HG02678 (cell line): ENCODE measurements around the gene IPO5.
"Not testable (repeated sequence)": the region's sequence is repeated elsewhere in the genome, so short reads cannot be mapped to it uniquely, and the experiment has no call there.

ENCODE experiments used
- ATAC-seq: cut with Tn5 transposase; IDR thresholded peaks from one replicate; pipeline ENCODE4 v1.9.1; 2021; ENCODE audit warnings: mild to moderate bottlenecking, moderate library complexity; ENCODE audit not compliant: unreplicated experiment

The IPO5 gene

GRCh38 chr13:98007001-98007400, 53.5 kb downstream of the IPO5 start:
- ATAC-seq: no peak

- ATAC-seq: no peak
These were observed 59.8 kb downstream of the IPO5 start for GRCh38 chr13:98013241-98013640.

- ATAC-seq: no peak
These were observed 61.3 kb downstream of the IPO5 start for GRCh38 chr13:98014766-98015165.

DNA sequence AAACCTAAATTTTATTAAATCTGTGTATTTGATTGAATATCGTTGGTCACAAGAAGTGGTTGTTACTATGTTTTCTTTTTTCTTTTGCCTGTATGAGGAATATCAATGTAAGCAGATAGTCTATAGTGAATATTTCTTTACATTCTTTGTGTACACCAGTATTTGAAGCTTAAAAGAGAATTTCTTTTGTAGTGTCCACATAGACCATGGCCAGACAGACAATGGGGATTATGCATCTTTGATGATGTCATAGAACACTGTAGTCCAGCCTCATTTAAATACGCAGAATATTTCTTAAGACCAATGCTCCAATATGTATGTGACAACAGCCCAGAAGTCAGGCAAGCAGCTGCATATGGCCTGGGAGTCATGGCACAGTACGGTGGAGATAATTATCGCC, 64.8 kb downstream of the IPO5 start:
- no peak for ATAC-seq

- no peak for ATAC-seq
These were observed 65.7 kb downstream of the IPO5 start for GRCh38 chr13:98019186-98019585.

DNA sequence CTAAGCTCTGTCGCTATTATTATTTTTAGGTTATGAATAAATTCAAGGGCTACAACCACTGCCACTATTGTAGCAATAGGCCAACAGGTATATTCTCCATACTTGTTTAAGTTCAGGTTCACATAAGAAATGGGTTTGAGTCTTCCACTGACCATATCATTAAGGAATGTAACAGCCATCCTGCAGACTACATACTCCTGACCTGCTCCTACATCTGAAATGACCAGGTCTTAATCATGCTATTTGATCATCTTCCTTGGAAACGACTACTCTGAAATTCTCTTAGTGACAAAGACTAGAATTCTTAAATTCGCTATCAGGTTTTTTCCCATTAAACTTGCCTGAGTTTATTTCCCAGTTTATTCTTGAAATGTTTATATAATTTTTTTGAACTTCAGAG, 66.8 kb downstream of the IPO5 start:
- no peak for ATAC-seq

DNA sequence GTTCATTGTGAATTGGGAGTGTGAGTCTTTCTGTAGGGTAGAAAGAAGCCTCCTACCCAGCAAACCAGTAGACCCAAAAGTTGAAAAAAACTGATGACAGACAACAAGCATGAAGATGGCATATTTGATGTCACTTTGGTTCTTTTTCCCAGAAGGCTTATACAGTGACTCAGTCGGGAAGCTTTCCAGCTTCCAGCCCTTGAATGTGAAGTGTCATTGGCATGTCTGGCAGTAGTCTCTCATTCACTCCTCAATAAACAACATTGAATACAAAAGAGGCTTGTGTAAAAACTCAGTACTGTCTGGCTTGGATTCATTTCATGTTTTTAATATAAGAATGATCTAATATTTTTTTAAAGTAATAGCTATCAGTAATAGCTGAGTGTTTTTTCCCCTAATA, 68.7 kb downstream of the IPO5 start:
- no peak for ATAC-seq

- no peak for ATAC-seq
These were observed 72.1 kb downstream of the IPO5 start for GRCh38 chr13:98025480-98026025.

- no peak for ATAC-seq
These were observed 73.0 kb downstream of the IPO5 start for GRCh38 chr13:98026457-98026857.

DNA sequence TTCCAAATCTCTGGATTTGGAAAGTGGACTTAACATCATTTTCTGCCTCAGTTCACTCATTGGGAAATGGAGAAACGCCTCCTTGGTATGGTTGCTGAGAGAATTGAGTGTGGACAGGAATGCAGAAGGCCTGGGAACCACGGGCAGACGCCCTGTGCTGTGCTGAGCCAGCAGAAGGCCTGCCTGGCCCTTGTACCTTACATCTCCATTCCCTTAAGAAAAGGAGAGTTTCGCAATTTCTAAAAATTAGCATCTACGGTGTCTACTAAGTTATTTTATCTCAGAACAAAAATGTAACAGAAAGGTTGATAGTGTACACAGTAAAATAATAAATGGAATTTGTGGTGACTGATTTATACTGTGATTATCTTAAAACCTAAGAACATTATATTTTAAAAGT, 78.7 kb downstream of the IPO5 start:
- ATAC-seq: no peak

GRCh38 chr13:98033277-98034247, 80.1 kb downstream of the IPO5 start:
- ATAC-seq: no peak

DNA sequence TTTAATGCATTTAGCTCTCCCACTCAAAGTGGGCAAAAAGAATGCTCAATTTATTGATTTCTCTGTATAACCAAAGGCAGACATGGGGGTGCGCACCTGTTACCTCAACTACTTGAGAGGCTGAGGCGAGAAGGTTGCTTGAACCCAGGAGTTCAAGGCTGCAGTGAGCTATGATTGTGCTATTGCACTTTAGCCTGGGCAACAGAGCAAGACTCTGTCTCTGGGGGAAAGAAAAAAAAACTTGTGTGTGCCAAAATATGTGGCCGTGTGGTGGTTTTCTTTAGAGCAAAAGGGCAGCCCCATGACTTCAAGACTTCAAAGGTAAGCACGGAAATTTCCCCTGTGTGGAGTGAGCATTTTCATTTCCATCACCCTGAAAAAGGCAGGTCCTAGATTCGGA, 81.9 kb downstream of the IPO5 start:
- no peak for ATAC-seq

DNA sequence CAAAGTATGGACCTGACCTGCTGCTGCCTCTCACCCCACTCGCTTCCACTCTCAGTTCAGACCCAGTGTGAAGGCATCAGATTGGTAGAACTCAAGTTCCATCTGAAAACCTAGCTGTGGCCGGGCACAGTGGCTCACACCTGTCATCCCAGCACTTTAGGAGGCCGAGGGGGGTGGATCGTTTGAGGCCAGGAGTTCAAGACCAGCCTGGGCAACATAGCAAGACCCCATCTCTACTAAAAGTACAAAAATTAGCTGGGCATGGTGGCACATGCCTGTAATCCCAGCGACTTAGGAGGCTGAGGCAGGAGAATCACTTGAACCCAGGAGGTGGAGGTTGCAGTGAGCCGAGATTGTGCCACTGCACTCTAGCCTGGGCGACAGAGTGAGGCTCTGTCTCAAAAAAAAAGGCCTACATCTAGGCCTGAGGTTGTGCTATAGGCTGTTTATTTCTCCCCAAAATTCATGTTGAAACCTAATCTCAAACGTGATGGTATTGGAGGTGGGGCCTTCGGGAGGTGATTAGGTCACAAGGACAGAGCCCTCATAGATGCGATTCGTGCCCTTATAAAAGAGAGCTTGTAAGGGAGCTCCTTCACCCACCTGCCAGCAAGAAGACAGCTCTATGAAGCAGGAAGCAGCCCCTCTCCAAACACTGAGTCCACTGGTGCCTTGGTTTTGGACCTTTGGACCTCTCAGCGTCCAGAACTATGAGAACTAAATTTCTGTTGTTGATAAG, 83.3 kb downstream of the IPO5 start:
- ATAC-seq: not testable (repeated sequence)

DNA sequence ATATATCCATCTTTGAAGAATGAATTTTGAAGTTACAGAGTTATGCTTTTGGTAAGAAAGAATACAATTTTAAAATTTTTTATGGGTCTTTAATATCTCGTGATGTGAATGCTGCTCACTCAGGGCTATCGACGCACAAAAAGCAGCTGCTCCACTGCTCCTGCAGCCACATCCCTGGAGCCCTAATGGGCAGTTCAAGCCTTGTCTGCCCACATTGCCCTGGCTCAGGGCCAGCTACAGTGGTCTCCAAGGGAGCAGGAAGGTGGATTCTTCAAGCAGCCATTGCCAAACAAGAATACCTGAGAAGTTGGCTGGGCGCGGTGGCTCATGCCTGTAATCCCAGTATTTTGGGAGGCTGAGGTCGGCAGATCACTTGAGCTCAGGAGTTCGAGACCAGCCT, 85.8 kb downstream of the IPO5 start:
- ATAC-seq: no peak

- ATAC-seq: no peak
These were observed 86.5 kb downstream of the IPO5 start for GRCh38 chr13:98039964-98040363.

DNA sequence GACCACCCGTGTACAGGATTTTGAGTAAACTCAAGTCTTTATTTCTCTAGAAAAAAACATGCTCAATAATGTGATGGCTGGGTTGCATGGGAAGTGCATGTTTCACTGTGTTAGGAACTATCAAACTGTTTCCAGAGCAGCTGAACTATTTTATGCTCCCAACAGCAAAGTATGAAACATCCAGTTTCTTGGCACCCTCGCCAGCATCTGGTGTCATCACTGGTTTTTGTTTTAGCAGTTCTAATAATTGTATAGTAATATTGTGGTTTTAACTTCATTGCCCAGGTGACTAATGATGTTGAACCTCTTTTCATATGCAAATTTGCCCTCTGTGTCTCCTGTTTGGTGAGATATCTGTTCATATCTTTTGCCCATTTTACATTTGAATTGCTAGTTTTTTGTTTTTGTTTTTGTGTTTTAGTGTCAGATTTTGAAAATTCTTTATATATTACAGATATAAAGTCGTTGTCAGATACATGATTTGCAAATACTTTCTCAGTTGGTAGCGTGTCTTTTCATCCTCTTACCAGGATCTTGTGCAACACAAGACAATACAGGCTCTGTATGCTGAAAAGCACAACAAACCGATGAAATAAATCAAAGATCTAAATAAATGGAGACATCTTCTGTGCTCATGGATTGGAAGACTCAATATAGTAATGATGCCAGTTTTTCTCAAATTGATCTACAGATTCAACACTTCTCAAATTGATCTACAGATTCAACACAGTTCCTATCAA, 87.8 kb downstream of the IPO5 start:
- no peak for ATAC-seq

DNA sequence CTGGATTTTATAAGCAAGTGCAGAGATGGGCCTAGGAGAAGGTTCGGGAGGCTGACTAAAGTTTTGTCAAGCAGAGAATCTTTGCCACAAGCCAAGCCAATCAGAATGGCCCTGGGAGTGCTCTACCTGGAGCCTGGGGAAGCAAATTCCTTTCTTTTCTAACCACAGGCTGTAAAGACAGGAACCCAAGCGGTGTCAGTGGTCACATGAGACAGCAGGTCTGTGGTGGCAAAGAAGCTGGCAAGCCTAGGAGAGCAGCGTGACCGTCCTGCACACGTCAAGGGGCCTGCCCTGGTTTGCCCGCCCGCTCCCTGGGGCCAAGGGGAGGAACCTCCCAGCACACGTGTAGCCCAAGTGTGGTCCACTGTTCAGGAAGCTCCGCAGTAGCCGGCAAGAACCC, 90.8 kb downstream of the IPO5 start:
- no peak for ATAC-seq

GRCh38 chr13:98047785-98048184, 94.3 kb downstream of the IPO5 start:
- not testable (repeated sequence) for ATAC-seq

DNA sequence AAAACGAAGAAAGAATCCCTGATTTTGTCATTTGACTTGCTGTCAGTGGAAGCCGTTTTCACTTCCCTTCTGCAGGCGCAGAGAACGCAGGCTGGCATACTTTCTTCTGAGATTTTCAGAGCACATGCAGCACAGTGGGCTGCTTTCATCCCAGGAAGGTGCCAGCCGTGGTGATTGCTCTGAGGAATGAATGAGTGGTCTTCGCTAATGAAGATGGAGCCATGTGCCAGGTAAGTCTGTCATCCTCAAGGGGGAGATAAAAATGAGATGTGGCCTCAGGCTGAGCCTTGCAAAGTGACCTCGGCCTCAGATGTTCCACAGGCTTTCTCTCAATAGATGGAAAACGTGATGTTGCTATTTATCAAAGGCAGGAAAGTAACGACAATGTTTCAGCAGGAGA, 94.8 kb downstream of the IPO5 start:
- no peak for ATAC-seq

DNA sequence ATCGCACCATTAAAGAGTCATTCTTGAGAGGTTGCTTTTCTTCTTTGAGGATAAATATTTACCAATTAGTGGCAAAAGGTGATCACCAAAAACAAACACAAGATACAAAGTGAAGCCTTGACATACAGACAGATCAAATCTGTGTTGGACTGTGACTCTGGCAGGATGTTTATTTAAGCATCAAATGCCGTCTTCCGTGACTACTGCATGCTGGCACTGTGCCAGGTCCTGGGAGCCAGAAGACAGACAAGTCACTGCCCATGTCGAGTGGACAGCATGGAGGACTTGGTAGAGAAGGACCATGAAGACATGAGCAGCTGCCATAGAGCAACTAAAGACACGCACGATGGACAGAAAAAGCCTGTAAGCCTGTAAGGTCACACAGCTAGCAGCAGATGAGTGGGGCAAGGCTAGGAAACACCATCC, 96.6 kb downstream of the IPO5 start:
- no peak for ATAC-seq

- ATAC-seq: no peak
These were observed 98.9 kb downstream of the IPO5 start for GRCh38 chr13:98052412-98052811.
